HFFc6 (cell line): ENCODE measurements around the gene ASTN2. TPM values are rescaled to one million over a fixed set of nuclear protein-coding genes. Genes with fewer than 3 reads are reported as not detected.

Experiments
- DNase-seq: peaks from one replicate; pipeline ENCODE4 v3.0.0-alpha.2; 2018
- H3K27ac Mint-ChIP-seq: 2 replicates; pipeline ENCODE4 v1.8.0; 2020; ENCODE audit warnings: mild to moderate bottlenecking, mixed read lengths
- H3K27me3 Mint-ChIP-seq: 2 replicates; pipeline ENCODE4 v1.8.0; 2021; ENCODE audit warnings: mild to moderate bottlenecking, moderate library complexity, mixed read lengths; ENCODE audit not compliant: insufficient read depth
- H3K36me3 Mint-ChIP-seq: 2 replicates; pipeline ENCODE4 v1.8.0; 2021; ENCODE audit warnings: low read depth, mixed read lengths
- H3K4me1 Mint-ChIP-seq: 2 replicates; pipeline ENCODE4 v1.8.0; 2020; ENCODE audit warnings: low read depth, mixed read lengths
- H3K4me3 Mint-ChIP-seq: 2 replicates; pipeline ENCODE4 v1.8.0; 2020; ENCODE audit warnings: mild to moderate bottlenecking, moderate library complexity, mixed read lengths
- H3K9me3 Mint-ChIP-seq: 2 replicates; pipeline ENCODE4 v1.8.0; 2020; ENCODE audit warnings: mild to moderate bottlenecking, mixed read lengths
- total RNA-seq, 6 experiments: library from RNA; stranded (reverse); fragmentation: NEBNext Ultra II Directional; extraction: Animal tissue kit (Norgen Biotek cat#: 25700); gene quantifications; 2 replicates in 1 of 6; 3 replicates in 5 of 6; pipeline ENCODE4 v1.2.3, GENCODE V29; 2021
- TF ChIP-seq, protein P1 (sequence below): fragments of 200-600 bp; sonication (generic); IDR thresholded peaks from 2 replicates; pipeline ENCODE4 v1.5.0; 2021; ENCODE audit warnings: antibody characterized with exemption, mild to moderate bottlenecking

ASTN2 gene
- total RNA-seq, 6 experiments from 2014 or later, result 7.3 to 9.7 (median 8.3) TPM

DNA sequence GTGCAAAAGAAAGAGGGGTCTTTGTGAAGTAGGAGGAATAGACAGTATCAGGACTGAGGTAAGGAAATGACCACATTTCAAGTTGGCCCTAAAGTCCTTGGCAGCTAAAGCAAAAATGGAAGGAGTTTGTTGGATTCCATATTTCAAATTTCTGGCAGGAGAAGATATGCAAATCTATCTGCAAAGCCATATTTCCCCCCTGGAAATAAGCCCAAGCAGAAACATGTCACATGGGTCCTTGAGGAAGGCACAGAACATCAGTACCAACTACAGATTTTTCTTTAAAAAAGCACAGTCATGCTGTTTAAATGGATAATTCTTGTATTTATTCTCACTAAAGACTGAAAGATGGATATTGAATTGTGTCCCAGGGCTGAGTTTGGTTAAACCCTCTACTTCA lies 404.8 kb downstream of the ASTN2 start:
- Mint-ChIP-seq H3K9me3 (peaks cover 49% of the 10 kb centered on the region), H3K27ac (no peak overlapping the region), H3K4me1 (no peaks in the 10 kb centered on the region), H3K27me3 (no peaks in the 10 kb centered on the region), H3K4me3 (no peak overlapping the region), H3K36me3 (no peaks in the 10 kb centered on the region)
- DNase-seq, result no peak
- TF ChIP-seq, protein P1, sequence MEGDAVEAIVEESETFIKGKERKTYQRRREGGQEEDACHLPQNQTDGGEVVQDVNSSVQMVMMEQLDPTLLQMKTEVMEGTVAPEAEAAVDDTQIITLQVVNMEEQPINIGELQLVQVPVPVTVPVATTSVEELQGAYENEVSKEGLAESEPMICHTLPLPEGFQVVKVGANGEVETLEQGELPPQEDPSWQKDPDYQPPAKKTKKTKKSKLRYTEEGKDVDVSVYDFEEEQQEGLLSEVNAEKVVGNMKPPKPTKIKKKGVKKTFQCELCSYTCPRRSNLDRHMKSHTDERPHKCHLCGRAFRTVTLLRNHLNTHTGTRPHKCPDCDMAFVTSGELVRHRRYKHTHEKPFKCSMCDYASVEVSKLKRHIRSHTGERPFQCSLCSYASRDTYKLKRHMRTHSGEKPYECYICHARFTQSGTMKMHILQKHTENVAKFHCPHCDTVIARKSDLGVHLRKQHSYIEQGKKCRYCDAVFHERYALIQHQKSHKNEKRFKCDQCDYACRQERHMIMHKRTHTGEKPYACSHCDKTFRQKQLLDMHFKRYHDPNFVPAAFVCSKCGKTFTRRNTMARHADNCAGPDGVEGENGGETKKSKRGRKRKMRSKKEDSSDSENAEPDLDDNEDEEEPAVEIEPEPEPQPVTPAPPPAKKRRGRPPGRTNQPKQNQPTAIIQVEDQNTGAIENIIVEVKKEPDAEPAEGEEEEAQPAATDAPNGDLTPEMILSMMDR, result no peak

DNA sequence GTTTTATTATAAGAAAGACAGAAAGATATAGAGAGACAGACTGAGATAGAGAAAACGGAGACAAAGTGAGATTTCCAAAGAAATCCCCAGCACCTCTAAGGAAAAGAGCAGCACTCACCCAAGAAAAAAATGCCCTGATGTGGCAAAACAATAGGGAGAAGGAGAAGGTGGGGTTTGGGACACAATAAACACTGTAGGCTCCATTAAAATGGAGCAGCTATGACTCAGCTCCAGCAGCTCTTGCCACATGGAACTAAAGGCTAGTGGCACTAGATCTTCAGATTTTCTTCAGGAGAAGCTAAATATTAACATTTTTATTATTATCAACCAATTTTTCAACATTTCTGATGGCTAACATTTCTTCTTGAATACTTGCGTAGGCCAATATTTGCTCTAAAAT lies 406.0 kb downstream of the ASTN2 start:
- TF ChIP-seq, protein P1, result no peak
- no peaks in the 10 kb centered on the region; the same call in 1 of the 2 replicates for H3K27me3 Mint-ChIP-seq
- no peak for DNase-seq
- no peaks in the 10 kb centered on the region for H3K4me1 Mint-ChIP-seq
- no peaks in the 10 kb centered on the region for H3K36me3 Mint-ChIP-seq
- H3K27ac Mint-ChIP-seq, result no peak overlapping the region
- no peak overlapping the region for H3K4me3 Mint-ChIP-seq
- H3K9me3 Mint-ChIP-seq, result peaks cover 48% of the 10 kb centered on the region

DNA sequence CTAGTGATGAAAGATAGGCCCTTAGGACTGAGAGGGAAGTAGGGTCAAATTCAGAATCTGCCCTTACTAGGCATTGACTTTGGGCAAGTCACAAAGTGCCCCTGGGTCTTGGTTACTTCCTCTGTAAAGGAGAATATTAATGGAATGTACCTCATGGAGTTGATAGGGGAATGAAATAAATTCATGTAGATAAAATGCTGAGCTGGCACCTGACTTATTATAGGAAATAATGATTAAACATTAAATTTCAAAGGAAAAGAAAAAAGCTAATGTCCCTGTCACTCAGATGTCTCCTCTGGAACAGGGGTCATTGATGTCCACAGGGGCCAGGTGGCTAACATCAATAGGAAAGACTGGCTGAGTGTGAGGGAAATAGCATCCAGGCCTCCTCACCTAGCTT lies 406.4 kb downstream of the ASTN2 start:
- Mint-ChIP-seq H3K4me1 (no peaks in the 10 kb centered on the region), H3K27ac (no peak overlapping the region), H3K36me3 (no peaks in the 10 kb centered on the region), H3K4me3 (no peak overlapping the region), H3K27me3 (no peaks in the 10 kb centered on the region; the same call in 1 of the 2 replicates), H3K9me3 (peaks cover 48% of the 10 kb centered on the region)
- TF ChIP-seq, protein P1, result no peak
- no peak for DNase-seq

DNA sequence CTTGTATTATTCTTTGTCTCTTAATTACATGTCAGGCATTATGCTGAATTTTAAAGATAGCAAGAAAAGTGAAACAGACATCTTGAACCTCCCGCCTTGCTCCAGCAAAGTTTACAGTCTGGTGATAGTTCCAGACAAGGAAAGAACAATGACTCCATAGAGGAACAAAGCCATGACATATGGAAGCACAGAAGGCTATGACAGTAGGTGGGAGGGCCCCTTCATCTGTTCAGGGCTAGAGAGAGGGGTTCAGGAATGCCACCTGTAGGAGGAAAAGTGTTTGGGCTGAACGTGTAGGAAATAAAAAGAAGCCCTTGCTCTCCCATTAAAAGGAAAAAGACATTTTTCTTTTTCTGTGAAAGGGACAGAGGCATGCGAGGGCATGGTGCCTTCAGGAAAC lies 412.2 kb downstream of the ASTN2 start:
- H3K27ac Mint-ChIP-seq, result no peak overlapping the region
- no peaks in the 10 kb centered on the region for H3K4me1 Mint-ChIP-seq
- H3K4me3 Mint-ChIP-seq, result no peak overlapping the region
- TF ChIP-seq, protein P1, result no peak
- H3K27me3 Mint-ChIP-seq, result no peaks in the 10 kb centered on the region; the same call in 1 of the 2 replicates
- peaks cover 43% of the 10 kb centered on the region for H3K9me3 Mint-ChIP-seq
- DNase-seq, result no peak
- H3K36me3 Mint-ChIP-seq, result no peaks in the 10 kb centered on the region

DNA sequence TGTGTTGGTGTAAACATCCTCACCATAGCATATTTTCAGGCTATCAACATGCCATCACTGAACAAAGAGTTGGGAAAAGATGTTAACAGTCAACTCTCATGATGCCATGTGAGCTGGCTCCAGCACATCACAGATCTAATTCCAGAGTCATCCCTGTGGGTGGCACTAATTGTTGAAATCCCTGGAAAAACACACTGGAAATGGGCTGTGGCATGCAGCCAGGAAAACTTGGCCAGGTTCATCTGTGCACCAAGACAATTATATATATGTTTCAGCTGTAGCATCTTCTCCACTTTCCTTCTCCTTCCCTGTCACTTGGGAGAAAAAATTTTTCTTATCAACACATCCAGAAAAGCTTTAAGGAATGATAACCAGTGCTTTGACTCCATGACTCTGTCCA lies 414.0 kb downstream of the ASTN2 start:
- no peak for DNase-seq
- H3K4me3 Mint-ChIP-seq, result no peak overlapping the region
- no peaks in the 10 kb centered on the region for H3K36me3 Mint-ChIP-seq
- peaks cover 30% of the 10 kb centered on the region for H3K9me3 Mint-ChIP-seq
- H3K27me3 Mint-ChIP-seq, result no peaks in the 10 kb centered on the region; the same call in 1 of the 2 replicates
- no peaks in the 10 kb centered on the region for H3K4me1 Mint-ChIP-seq
- TF ChIP-seq, protein P1, result no peak
- H3K27ac Mint-ChIP-seq, result no peak overlapping the region
